GM19438 (cell line): Measurements from ENCODE around the gene KLHL33.
"Not testable (repeated sequence)": the region's sequence is repeated elsewhere in the genome, so short reads cannot be mapped to it uniquely, and the experiment has no call there.

Experiments
- ATAC-seq: cut with Tn5 transposase; IDR thresholded peaks from one replicate; pipeline ENCODE4 v1.9.1; 2021; ENCODE audit warnings: low read depth; ENCODE audit not compliant: unreplicated experiment

Gene KLHL33

GRCh38 chr14:20454516-20455354 is 18.8 kb upstream of the KLHL33 start, which contains the start of the genes APEX1 and OSGEP:
Gene APEX1, plus strand, starts transcription at chr14:20455226. Its CDS starts 420 bp downstream, at chr14:20455646.
Gene OSGEP, minus strand, starts transcription at chr14:20454812. Its CDS starts 129 bp downstream, at chr14:20454683.
- peak; percentile 86 for ATAC-seq

DNA sequence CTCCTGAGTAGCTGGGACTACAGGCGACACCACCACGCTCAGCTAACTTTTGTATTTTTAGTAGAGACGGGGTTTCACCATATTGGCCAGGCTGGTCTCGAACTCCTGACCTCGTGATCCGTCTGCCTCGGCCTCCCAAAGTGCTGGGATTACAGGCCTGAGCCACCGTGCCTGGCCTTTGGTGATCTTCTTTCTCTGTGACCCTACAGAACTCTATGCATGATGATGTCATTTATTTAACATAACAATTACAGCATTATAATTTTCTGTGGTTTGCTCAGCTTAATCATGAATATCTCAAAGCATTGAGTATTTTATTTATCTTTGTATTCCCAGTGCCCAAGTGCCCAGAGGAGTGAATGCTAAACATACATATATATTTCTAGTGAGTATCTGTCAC is 16.9 kb upstream of the KLHL33 start:
- ATAC-seq, result not testable (repeated sequence)

DNA sequence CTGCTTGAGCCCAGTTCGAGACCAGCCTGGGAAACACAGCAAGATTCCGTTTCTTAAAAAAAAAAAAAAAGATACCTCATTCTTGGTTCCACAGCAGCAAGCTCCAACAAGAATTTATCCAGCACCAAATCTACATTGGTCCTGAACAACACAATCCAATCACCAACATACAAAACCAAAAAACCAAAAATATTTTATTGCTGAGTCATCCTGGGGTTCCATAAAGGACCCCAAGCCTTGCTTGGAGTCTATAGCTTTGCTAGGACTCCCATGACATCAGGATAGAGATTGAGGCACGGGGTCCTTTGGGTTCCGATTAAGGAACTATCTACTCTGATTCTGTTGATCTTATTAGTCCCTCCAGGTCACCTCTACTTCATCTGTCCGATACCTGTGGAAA is 10.9 kb upstream of the KLHL33 start:
- no peak for ATAC-seq

DNA sequence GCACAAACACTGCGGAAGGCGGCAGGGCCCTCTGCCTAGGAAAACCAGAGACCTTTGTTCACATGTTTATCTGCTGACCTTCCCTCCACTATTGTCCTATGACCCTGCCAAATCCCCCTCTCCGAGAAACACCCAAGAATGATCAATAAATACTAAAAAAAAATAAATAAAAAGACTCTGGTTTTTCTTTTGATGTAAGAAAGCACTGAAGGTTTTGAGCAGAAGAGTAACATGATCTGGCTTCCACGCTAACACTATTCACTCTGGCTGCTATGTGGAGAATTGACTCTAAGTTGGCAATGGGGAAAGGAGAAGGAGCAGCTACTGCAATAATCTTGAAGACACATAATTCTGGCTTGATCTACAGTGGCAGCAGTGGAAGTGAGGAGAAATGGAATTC is 7.7 kb upstream of the KLHL33 start:
- ATAC-seq, result not testable (repeated sequence)

- ATAC-seq, result no peak
Measured at GRCh38 chr14:20441461-20441860, 5.5 kb upstream of the KLHL33 start.

- ATAC-seq, result peak; percentile 94
Measured at GRCh38 chr14:20440882-20441281, 4.9 kb upstream of the KLHL33 start.

- ATAC-seq, result no peak
Measured at GRCh38 chr14:20440465-20440864, 4.5 kb upstream of the KLHL33 start.

- no peak for ATAC-seq
Measured at GRCh38 chr14:20438664-20439063, 2.7 kb upstream of the KLHL33 start.

- no peak for ATAC-seq
Measured at GRCh38 chr14:20436363-20436755, 393 bp upstream of the KLHL33 start.

DNA sequence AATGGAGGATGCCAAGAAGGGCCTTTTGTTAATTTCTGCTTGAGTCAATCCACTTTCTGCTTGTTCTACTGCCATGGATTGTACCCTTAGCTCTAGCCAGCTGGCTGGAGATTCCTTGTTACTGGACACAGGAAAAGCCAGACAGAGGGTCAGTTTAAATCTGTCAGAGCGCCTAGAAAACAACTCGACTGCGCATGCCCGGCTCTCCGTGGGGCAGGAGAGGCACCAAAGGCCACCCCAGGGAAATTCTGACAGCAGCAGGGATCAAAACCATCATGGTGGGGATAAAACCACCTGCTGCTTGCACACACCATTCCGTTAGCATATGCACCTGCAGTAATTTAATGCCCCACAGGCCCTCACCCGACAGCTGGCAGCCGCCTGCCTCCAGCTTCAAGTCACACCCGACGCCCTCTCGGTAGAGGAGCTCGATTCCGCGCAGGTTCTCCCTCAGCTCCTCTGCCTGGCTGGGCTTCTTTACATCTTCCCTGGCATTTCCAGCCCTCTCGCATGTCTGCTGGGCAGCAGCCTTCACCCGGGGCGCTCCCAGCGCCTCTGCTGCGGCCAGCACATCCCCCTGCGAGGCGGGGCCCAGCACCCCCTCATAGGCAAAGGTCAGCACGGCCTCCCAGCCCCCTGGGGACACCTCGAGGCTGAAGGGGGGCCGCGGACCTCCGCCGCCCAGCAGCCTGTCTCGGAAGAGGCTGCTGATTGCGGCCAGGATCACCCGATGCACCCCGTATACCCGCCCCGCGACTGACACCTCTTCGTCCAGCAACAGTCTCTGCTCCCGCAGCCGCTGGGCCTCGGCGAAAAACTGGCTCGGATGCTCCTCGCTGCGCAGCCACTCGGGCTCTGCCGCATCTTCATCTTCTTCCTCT is 1.0 kb downstream of the KLHL33 start:
- no peak for ATAC-seq

DNA sequence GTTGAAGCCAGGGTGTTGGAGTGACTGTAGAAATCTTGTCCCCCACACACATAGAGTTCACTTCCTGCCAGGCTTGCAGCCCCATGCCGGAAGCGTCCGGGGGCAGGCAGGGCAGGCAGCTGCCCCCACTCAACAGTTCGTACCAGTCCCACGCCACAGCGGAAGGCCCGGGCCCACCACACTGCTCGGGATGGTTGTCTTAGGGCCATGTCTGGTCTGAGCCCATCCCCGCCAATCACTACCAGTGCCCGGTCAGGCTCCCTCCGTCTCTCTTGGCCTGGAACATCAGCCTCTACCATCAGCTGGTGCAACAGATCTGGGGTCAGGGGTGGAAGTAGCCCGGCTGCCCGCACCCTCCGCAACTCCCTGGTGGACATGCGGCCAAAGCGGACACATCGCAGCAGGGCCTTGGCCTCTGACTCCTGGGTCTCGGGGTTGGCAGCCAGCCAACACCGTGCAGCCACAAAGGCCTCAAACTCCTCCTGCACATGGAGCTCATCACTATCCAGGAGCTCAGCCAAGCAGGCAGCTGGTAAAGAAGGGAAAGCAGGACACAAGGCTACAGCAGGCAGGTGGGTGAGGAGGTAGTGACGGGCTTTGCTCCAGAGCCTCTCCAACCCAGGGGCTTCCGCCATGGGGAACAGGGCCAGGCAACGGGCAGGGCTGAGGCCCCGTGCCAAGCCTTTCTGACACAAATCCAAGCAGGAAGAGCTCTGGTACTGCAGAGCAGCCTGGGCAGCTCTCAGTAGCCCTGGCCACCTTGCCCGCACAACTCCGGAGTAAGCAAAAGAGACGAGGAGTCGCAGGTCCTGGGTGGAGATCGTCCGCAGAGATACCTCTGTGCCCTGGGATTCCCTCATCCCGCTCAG is 5.9 kb downstream of the KLHL33 start:
- ATAC-seq, result no peak

GRCh38 chr14:20428802-20429201 is 7.2 kb downstream of the KLHL33 start:
- no peak for ATAC-seq

DNA sequence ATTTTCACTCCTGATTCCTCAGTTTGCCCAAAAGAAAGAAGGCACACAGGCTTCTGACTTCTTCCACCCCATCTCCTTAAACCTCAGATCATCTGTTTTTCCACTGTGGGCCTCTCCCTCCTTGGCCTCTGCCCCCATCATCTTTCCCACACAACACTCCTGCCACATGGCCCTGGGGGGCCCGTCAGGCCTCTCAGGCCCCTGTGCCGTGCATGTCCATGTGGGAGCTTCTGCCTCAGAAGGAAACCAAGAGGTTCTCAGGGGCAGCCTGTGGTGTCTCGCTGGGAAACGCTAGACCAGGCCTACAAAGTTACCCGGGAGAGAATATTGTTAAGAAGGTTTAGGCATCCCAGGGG is 8.0 kb downstream of the KLHL33 start:
- ATAC-seq, result peak; percentile 38

- ATAC-seq, result peak; percentile 70
Measured at GRCh38 chr14:20427231-20428009, 8.5 kb downstream of the KLHL33 start.

- ATAC-seq, result no peak
Measured at GRCh38 chr14:20424851-20425250, 11.1 kb downstream of the KLHL33 start.

- no peak for ATAC-seq
Measured at GRCh38 chr14:20422886-20423285, 13.1 kb downstream of the KLHL33 start.

DNA sequence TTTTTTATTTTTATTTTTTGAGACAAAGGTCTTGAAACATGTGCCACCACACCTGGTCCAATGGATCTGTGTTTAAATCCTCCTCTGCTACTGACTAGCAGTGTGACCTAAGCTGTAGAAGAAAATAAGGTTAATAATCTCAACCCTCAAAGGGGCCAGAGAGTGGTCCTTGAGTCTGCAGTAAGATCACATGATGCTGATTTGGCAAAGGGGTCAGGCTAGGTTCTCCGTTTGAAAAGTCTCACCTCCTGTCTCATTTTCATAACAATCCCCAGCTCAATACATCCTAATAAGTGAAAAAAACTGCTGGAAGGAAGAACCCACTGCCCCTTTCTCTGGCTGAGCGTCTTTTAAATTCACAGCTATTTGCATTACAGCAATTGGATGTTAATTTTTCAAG is 14.7 kb downstream of the KLHL33 start:
- no peak for ATAC-seq

GRCh38 chr14:20419419-20419818 is 16.5 kb downstream of the KLHL33 start:
- no peak for ATAC-seq

DNA sequence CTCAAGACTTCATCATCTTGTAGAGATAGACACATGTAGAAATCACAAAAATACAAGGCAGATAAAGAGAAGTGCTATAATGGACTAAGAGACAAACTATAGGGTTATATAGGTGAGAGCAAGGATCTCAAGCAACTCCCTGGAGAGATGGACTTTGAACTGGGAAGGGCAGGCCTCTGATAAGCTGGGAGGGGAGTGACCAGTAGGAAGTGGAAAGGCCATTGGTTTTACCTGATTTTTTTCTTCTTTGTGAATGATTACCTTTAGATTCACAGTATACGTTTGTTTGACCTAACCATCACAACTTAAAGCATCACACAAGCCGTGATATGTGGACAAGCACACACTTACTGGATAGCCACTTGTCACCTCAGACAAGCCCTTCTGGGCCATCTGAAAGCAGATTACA is 17.5 kb downstream of the KLHL33 start:
- no peak for ATAC-seq
